Left cardiac atrium (tissue), 4 donors: Measurements from ENCODE around the gene TNFRSF1A. TPM values are rescaled to one million over a fixed set of nuclear protein-coding genes. Genes with fewer than 3 reads are reported as not detected.

Experiments used
- ATAC-seq, 2 donors: fragments of 200-7000 bp; cut with Tn5 transposase; one replicate each; pipeline ENCODE4 v1.9.1; 2020; ENCODE audit warnings: mild to moderate bottlenecking in 2 of 2, moderate library complexity in 2 of 2
- DNase-seq: peaks from one replicate; pipeline ENCODE4 v3.0.0-alpha.2; 2020
- intact Hi-C, 2 donors: fragments of 100-400 bp; cut with DNase I; formaldehyde crosslinking; loops; one replicate each; pipeline versions ENCODE4 v1.14.1 to v1.15.1; 2022 to 2023
- total RNA-seq, 2 donors: library from RNA; stranded (reverse); fragmentation: NEBNext Ultra II Directional; extraction: Animal tissue kit (Norgen Biotek cat#: 25700); gene quantifications; one replicate each; pipeline ENCODE4 v1.2.1, GENCODE V29; 2021
- donor health status: DM: no; HTN: yes; CAD: no.
- donor health status: DM: no; HTN: yes; CAD: no; lungs with severe emphysema.
- donor health status: DM: yes; HTN: yes; CAD: no.
- donor health status: Dilated cardiomyopathy.

The TNFRSF1A gene
- total RNA-seq, 2 donors from 2014 or later = 89.6 to 117 TPM

GRCh38 chr12:6375269-6376078 is 33.6 kb upstream of the TNFRSF1A start, which contains the start of gene SCNN1A:
TSS of gene SCNN1A (minus strand) at chr12:6375563. CDS start at chr12:6374783, 780 bp downstream.
- intact Hi-C loops = no loop called here
- ATAC-seq (no peak), DNase-seq (peak; percentile 14)

GRCh38 chr12:6374786-6375160 is 32.9 kb upstream of the TNFRSF1A start:
- intact Hi-C loops = no loop called here
- DNase-seq (peak; percentile 18), ATAC-seq (no peak)

GRCh38 chr12:6374028-6374785 is 32.3 kb upstream of the TNFRSF1A start:
- intact Hi-C loops = no loop called here
- DNase-seq (peak; percentile 16), ATAC-seq (no peak)

- ATAC-seq = no peak
- intact Hi-C loops = no loop called here
- peak; percentile 8 for DNase-seq
Observed at GRCh38 chr12:6373022-6373787, 31.3 kb upstream of the TNFRSF1A start.

- intact Hi-C loops = no loop called here
- ATAC-seq = peak in 1 of 2 donors; percentile 28
- DNase-seq = peak; percentile 29
Observed at GRCh38 chr12:6372403-6373003, 30.6 kb upstream of the TNFRSF1A start.

- ATAC-seq (peak in 1 of 2 donors; percentile 74), DNase-seq (peak; percentile 25)
- intact Hi-C loops = no loop called here
Observed at GRCh38 chr12:6370994-6371754, 29.3 kb upstream of the TNFRSF1A start.

- DNase-seq (peak; percentile 10), ATAC-seq (no peak)
- intact Hi-C loops = no loop called here
Observed at GRCh38 chr12:6370576-6370935, 28.7 kb upstream of the TNFRSF1A start.

- ATAC-seq (peak in 1 of 2 donors; percentile 35), DNase-seq (peak; percentile 6)
- intact Hi-C loops = no loop called here
Observed at GRCh38 chr12:6369916-6370575, 28.2 kb upstream of the TNFRSF1A start.

- DNase-seq = no peak
- intact Hi-C loops = no loop called here
- no peak for ATAC-seq
Observed at GRCh38 chr12:6368906-6369525, 27.1 kb upstream of the TNFRSF1A start.

- intact Hi-C loops = no loop called here
- DNase-seq (peak; percentile 5), ATAC-seq (no peak)
Observed at GRCh38 chr12:6367969-6368892, 26.4 kb upstream of the TNFRSF1A start.

- no peak for ATAC-seq
- DNase-seq = no peak
- intact Hi-C loops = no loop called here
Observed at GRCh38 chr12:6367065-6367968, 25.4 kb upstream of the TNFRSF1A start.

GRCh38 chr12:6364044-6364374 is 22.1 kb upstream of the TNFRSF1A start:
- no peak for ATAC-seq
- intact Hi-C loops = no loop called here
- DNase-seq = peak; percentile 71

GRCh38 chr12:6363330-6364043 is 21.6 kb upstream of the TNFRSF1A start:
- ATAC-seq = peak; percentile 96 to 97
- intact Hi-C loops = no loop called here
- DNase-seq = peak; percentile 81

GRCh38 chr12:6363010-6363329 is 21.1 kb upstream of the TNFRSF1A start:
- no peak for DNase-seq
- ATAC-seq = no peak
- intact Hi-C loops = no loop called here

- ATAC-seq (no peak), DNase-seq (no peak)
- intact Hi-C loops = no loop called here
Observed at GRCh38 chr12:6362403-6362802, 20.5 kb upstream of the TNFRSF1A start.
